IPS-18a (cell line): ENCODE measurements around the gene IDH3G.
A peak's percentile ranks its signal among the peaks of the same experiment; 100 is the strongest.

ENCODE experiments used
- H3K27ac ChIP-seq: one replicate; pipeline ENCODE4 v1.5.1; 2013; ENCODE audit warnings: low read length
- H3K27me3 ChIP-seq: one replicate; pipeline ENCODE4 v1.6.1; 2013; ENCODE audit warnings: mild to moderate bottlenecking, low read length; ENCODE audit not compliant: control insufficient read depth, insufficient read depth
- H3K36me3 ChIP-seq: one replicate; pipeline ENCODE4 v1.6.1; 2013; ENCODE audit warnings: low read depth, low read length; ENCODE audit not compliant: control insufficient read depth
- H3K4me1 ChIP-seq: one replicate; pipeline ENCODE4 v1.6.1; 2013; ENCODE audit warnings: low read depth, low read length; ENCODE audit not compliant: control insufficient read depth
- H3K4me3 ChIP-seq: one replicate; pipeline ENCODE4 v1.5.1; 2013; ENCODE audit warnings: low read length
- H3K9ac ChIP-seq: one replicate; pipeline ENCODE4 v1.6.1; 2013; ENCODE audit warnings: mild to moderate bottlenecking, low read length, moderate library complexity
- H3K9me3 ChIP-seq: one replicate; pipeline ENCODE4 v1.6.1; 2013; ENCODE audit warnings: low read depth, low read length; ENCODE audit not compliant: control insufficient read depth

IDH3G gene

DNA sequence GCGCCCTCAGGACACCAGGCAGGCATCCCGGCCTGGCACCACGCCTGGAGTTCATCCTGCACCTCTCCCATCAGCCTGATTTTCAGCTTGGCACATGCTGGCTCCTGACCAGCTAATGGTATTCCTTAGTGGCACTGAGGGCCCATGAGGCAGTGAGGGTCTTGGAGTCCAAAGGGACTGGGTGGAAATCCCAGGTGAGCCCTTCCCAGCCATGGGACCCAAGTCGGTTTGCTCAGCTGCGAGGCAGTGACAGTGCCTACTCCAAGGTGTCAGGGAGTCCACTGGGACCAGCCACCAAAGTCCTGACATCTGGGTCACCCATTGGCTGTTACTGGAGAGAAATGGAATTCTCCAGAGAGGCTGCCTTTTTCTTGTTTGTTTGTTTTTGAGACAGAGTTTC, 5.2 kb upstream of the IDH3G start:
- Histone ChIP-seq H3K9ac (no peak overlapping the region), H3K36me3 (peaks cover 7% of the 10 kb centered on the region), H3K27me3 (no peaks in the 10 kb centered on the region), H3K4me3 (no peak overlapping the region), H3K27ac (no peak overlapping the region), H3K4me1 (no peaks in the 10 kb centered on the region), H3K9me3 (peaks cover 8% of the 10 kb centered on the region)

DNA sequence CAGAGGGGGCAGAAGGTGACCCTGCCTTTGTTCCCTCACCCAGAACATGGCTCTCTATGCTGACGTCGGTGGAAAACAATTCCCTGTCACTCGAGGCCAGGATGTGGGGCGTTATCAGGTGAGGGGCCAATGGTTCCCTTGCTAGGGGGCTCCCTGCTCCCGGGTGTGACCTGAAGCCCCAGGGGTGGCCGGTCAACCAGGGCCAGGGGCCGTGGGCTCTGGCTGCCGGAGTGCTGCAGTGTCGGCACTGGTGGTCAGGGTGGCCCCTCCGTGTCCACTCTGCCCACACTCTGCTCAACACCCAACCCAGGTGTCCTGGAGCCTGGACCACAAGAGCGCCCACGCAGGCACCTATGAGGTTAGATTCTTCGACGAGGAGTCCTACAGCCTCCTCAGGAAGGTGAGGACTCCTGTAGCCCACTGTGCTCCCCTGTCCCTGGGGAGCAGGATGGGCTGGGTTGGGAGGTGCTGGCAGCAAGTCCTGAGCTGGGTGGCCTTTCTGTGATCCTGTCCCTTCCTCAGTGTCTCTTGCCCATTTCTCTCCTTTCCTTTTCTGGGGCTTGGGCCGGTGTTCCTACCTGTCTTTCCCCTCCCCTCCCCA, 3.3 kb upstream of the IDH3G start:
- peaks cover 5% of the 10 kb centered on the region for H3K9me3 ChIP-seq
- H3K4me3 ChIP-seq: no peak overlapping the region
- H3K36me3 ChIP-seq: peaks cover 7% of the 10 kb centered on the region
- H3K9ac ChIP-seq: no peak overlapping the region
- H3K4me1 ChIP-seq: no peaks in the 10 kb centered on the region
- H3K27ac ChIP-seq: no peak overlapping the region
- H3K27me3 ChIP-seq: no peaks in the 10 kb centered on the region

GRCh38 chrX:153794897-153795816, 982 bp upstream of the IDH3G start:
- H3K9ac ChIP-seq: peak overlapping the region; percentile 76
- H3K27me3 ChIP-seq: no peaks in the 10 kb centered on the region
- peak overlapping the region; percentile 77 for H3K4me3 ChIP-seq
- H3K27ac ChIP-seq: no peak overlapping the region
- H3K4me1 ChIP-seq: no peaks in the 10 kb centered on the region
- H3K36me3 ChIP-seq: peaks cover 7% of the 10 kb centered on the region
- peaks cover 3% of the 10 kb centered on the region for H3K9me3 ChIP-seq

GRCh38 chrX:153793291-153793690, 884 bp downstream of the IDH3G start:
- Histone ChIP-seq H3K27me3 (no peaks in the 10 kb centered on the region), H3K4me1 (no peaks in the 10 kb centered on the region), H3K27ac (no peak overlapping the region), H3K36me3 (peaks cover 6% of the 10 kb centered on the region), H3K4me3 (peak overlapping the region; percentile 77), H3K9me3 (peaks cover 3% of the 10 kb centered on the region), H3K9ac (peak overlapping the region; percentile 73)

DNA sequence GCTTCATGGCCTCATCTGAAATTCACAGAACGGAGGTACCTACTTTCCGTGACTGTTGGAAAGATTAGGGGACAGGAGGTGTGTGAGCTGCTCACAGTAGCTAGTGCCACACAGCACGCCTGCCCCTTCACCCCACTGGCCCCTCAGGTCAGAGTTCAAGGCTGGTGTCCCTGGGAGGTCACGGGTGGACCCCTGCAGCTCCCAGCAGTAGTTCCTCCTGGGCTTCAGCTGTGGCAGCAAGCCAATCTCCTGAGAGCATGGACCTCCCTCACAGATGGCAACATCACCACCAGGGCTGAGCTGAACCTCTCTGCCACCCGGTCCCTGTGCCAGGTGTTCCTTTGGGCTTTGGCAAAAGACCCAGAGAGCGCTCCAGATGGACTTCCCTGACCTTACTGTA, 1.8 kb downstream of the IDH3G start:
- no peaks in the 10 kb centered on the region for H3K4me1 ChIP-seq
- no peaks in the 10 kb centered on the region for H3K27me3 ChIP-seq
- no peak overlapping the region for H3K9ac ChIP-seq
- peaks cover 2% of the 10 kb centered on the region for H3K36me3 ChIP-seq
- no peak overlapping the region for H3K27ac ChIP-seq
- H3K9me3 ChIP-seq: peaks cover 2% of the 10 kb centered on the region
- no peak overlapping the region for H3K4me3 ChIP-seq

GRCh38 chrX:153791104-153791852, 2.9 kb downstream of the IDH3G start:
- H3K4me1 ChIP-seq: no peaks in the 10 kb centered on the region
- no peak overlapping the region for H3K9ac ChIP-seq
- H3K9me3 ChIP-seq: no peaks in the 10 kb centered on the region
- H3K27ac ChIP-seq: no peak overlapping the region
- H3K27me3 ChIP-seq: no peaks in the 10 kb centered on the region
- H3K36me3 ChIP-seq: no peaks in the 10 kb centered on the region
- H3K4me3 ChIP-seq: no peak overlapping the region

GRCh38 chrX:153789654-153790053, 4.5 kb downstream of the IDH3G start:
- Histone ChIP-seq H3K4me1 (no peaks in the 10 kb centered on the region), H3K9ac (no peak overlapping the region), H3K27ac (no peak overlapping the region), H3K9me3 (no peaks in the 10 kb centered on the region), H3K36me3 (peaks cover 4% of the 10 kb centered on the region), H3K4me3 (no peak overlapping the region), H3K27me3 (no peaks in the 10 kb centered on the region)

- H3K4me3 ChIP-seq: no peak overlapping the region
- H3K27me3 ChIP-seq: no peaks in the 10 kb centered on the region
- peaks cover 4% of the 10 kb centered on the region for H3K36me3 ChIP-seq
- H3K9me3 ChIP-seq: no peaks in the 10 kb centered on the region
- H3K9ac ChIP-seq: no peak overlapping the region
- no peak overlapping the region for H3K27ac ChIP-seq
- H3K4me1 ChIP-seq: no peaks in the 10 kb centered on the region
Measured at GRCh38 chrX:153786669-153787068, 7.5 kb downstream of the IDH3G start.

GRCh38 chrX:153784325-153784967, 9.7 kb downstream of the IDH3G start:
- Histone ChIP-seq H3K27me3 (no peaks in the 10 kb centered on the region), H3K36me3 (peaks cover 4% of the 10 kb centered on the region), H3K27ac (no peak overlapping the region), H3K4me3 (no peak overlapping the region), H3K4me1 (no peaks in the 10 kb centered on the region), H3K9ac (no peak overlapping the region), H3K9me3 (no peaks in the 10 kb centered on the region)

- H3K4me1 ChIP-seq: no peaks in the 10 kb centered on the region
- peaks cover 4% of the 10 kb centered on the region for H3K36me3 ChIP-seq
- no peak overlapping the region for H3K9ac ChIP-seq
- no peaks in the 10 kb centered on the region for H3K27me3 ChIP-seq
- H3K9me3 ChIP-seq: no peaks in the 10 kb centered on the region
- no peak overlapping the region for H3K4me3 ChIP-seq
- no peak overlapping the region for H3K27ac ChIP-seq
Measured at GRCh38 chrX:153783378-153784013, 10.7 kb downstream of the IDH3G start.

DNA sequence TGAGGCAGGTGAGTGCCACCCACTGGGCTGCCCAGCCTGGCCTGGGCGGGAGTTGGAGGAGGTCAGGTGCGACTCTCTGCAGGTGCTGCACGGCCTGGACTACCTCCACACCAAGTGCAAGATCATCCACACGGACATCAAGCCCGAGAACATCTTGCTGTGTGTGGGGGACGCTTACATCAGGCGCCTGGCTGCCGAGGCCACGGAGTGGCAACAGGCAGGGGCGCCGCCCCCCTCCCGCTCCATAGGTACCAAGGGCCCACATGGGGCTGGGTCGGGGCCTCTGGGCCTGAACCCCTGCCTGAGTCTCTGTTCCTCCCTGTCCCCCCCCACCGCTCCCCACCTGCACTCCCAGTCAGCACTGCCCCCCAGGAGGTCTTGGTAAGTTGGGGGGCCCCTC, 11.3 kb downstream of the IDH3G start:
- Histone ChIP-seq H3K27ac (no peak overlapping the region), H3K4me3 (no peak overlapping the region), H3K9ac (no peak overlapping the region), H3K36me3 (peaks cover 4% of the 10 kb centered on the region), H3K4me1 (no peaks in the 10 kb centered on the region), H3K27me3 (no peaks in the 10 kb centered on the region), H3K9me3 (no peaks in the 10 kb centered on the region)
